H1 (cell line): ENCODE data around the gene SLIT3. TPM values are rescaled to one million over a fixed set of nuclear protein-coding genes. Genes with fewer than 3 reads are reported as not detected.

Experiments used
- CHD1 ChIP-seq: IDR thresholded peaks from 2 replicates; pipeline ENCODE4 v1.6.1; 2012; ENCODE audit warnings: low read depth, low read length, improper control_type of control experiment
- polyA plus RNA-seq, 7 experiments: library from polyadenylated mRNA; depleted of rRNA in 3 of 7; stranded (reverse) in 5 of 7; unstranded in 2 of 7; fragments of >200 nt in 5 of 7; fragments of 200-250 nt in 2 of 7; gene quantifications; 1 replicate in 5 of 7; 2 replicates in 1 of 7; 4 replicates in 1 of 7; pipeline versions ENCODE4 v1.2.1 to v1.2.3, GENCODE V29; 2011 to 2013; ENCODE audit warnings: missing spikeins in 2 of 7, mixed read lengths in 2 of 7
- total RNA-seq: library from RNA; stranded (reverse); fragmentation: NEBNext Ultra II Directional; extraction: Animal tissue kit (Norgen Biotek cat#: 25700); gene quantifications from 2 replicates; pipeline ENCODE4 v1.2.1, GENCODE V29; 2021
- TF ChIP-seq, protein P1 (sequence below): IDR thresholded peaks from 2 replicates; pipeline ENCODE4 v1.6.1; 2012; ENCODE audit warnings: inconsistent platforms

Gene SLIT3
- total and polyA plus RNA-seq, 2 of the 8 experiments (the other 6 are each of a cell fraction or from before 2014, with no cell fraction given), result 1.1 to 1.2 TPM

DNA sequence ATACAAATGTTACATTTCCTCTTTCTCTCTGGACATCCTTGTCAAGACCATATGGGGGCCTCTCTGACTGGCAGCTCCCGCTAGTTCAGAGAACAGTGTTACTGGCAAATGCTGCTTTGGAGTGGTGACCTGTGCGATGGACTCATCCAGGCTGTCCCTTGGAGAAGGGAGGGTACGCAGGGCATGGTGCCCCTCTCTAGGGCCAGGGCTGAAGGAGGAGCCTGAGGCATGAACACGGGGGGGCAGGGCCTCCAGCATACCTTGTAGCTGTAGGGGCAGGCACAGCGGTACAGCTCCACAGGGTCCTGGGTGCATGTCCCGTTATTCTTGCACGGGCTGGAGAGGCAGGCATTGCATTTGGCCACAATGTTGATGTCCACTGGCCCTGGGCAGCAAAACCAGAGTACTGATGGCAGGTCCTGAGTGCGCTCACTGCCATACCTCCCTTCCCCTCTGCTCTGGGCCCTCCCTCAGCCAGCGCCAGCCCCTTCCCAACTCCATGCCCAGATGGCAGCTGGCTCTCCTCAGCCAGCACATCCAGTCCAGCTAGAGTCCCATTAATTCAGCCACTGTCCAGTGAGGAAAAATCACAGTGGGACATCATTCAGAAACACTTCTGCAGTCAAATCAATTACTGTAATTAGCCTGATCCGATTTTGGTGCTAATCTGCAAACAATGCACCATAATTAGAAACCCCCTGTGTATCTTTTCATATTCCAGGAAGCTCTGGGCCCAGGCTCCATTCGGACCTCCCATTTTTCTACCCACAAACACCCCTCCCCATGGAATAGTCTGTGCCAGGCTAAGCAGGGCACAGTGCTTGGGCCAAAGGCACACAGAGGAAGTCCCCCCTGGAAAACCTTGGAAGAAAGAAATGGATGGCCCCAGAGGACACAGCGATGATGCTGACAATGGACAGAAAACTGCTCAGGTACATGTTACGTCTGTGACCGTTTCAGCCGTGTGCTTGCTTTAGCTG is 592.9 kb downstream of the SLIT3 start (continued):
- TF ChIP-seq, protein P1, sequence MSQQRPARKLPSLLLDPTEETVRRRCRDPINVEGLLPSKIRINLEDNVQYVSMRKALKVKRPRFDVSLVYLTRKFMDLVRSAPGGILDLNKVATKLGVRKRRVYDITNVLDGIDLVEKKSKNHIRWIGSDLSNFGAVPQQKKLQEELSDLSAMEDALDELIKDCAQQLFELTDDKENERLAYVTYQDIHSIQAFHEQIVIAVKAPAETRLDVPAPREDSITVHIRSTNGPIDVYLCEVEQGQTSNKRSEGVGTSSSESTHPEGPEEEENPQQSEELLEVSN, result no peak
- TF ChIP-seq CHD1, result no peak
